ENCODE measurements around the gene IGF2BP3.
A peak's percentile ranks its signal among the peaks of the same experiment; 100 is the strongest.

Gene IGF2BP3

DNA sequence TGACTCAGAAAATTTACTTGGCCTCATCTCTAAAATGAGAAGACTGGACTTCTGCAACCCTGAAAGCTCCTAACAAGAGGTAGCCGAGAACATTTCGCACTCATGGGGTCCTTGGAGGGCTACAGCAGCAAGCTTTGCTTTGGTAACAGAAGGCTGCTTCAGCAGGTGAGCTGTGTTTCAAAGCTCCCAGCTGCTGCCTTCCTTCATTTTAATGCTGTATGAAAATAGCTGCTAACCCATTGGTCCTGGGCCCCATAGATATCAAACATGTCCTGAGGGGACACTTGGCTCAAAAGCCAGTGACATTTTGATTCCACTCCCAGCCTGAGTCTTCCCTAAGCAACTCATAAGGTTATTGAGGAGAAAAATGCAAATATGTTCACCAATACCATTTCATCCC lies 185.4 kb downstream of the IGF2BP3 start:
- Mint-ChIP-seq H3K4me3 (no peak overlapping the region), H3K27ac (no peak overlapping the region), H3K4me1 (ENCODE audit: low read depth) (peaks cover 11% of the 10 kb centered on the region), H3K9me3 (no peaks in the 10 kb centered on the region), H3K27me3 (no peaks in the 10 kb centered on the region), H3K36me3 (ENCODE audit: low read depth) (no peaks in the 10 kb centered on the region)
- no peak for DNase-seq

GRCh38 chr7:23283086-23283485 lies 187.2 kb downstream of the IGF2BP3 start:
- no peaks in the 10 kb centered on the region for H3K27me3 Mint-ChIP-seq
- no peaks in the 10 kb centered on the region for H3K36me3 Mint-ChIP-seq (ENCODE audit: low read depth)
- DNase-seq: no peak
- no peak overlapping the region for H3K27ac Mint-ChIP-seq
- H3K9me3 Mint-ChIP-seq: no peaks in the 10 kb centered on the region
- H3K4me1 Mint-ChIP-seq (ENCODE audit: low read depth): peaks cover 10% of the 10 kb centered on the region
- no peak overlapping the region for H3K4me3 Mint-ChIP-seq

- H3K36me3 Mint-ChIP-seq (ENCODE audit: low read depth): no peaks in the 10 kb centered on the region
- DNase-seq: no peak
- no peaks in the 10 kb centered on the region for H3K9me3 Mint-ChIP-seq
- H3K27ac Mint-ChIP-seq: no peak overlapping the region
- H3K4me3 Mint-ChIP-seq: no peak overlapping the region
- peaks cover 5% of the 10 kb centered on the region for H3K4me1 Mint-ChIP-seq (ENCODE audit: low read depth)
- H3K27me3 Mint-ChIP-seq: no peaks in the 10 kb centered on the region
Measured at GRCh38 chr7:23279819-23280525, 190.3 kb downstream of the IGF2BP3 start.

DNA sequence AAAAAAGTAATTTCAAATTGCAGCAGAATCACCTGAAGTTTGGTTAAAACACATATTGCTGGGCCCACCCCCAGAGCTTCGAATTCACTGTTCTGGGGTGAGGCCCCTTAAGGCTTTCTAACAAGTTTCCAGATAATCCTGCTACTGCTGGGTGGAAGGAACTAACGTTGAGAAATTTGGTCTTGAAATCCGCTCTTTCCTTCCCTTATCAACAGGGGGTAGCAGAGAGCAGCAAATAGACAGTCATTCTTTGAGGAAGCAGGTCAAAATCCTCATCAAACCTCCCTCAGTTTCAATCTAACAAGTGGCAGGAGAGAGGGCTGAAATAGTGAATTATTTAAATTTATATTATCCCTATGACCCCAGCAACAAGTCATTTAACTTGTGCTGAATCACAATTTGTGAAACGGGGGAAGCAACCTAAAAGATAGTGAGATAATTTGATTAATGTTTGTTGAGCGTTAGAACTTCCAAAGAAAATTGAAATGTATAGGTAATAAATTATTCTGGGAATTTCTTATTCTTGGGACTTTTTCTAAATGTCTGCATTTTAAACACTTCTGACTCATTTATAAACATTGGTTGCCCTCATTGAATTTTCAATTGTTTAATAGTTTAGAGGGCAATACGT lies 192.8 kb downstream of the IGF2BP3 start:
- Mint-ChIP-seq H3K4me3 (no peak overlapping the region), H3K27ac (no peak overlapping the region), H3K9me3 (no peaks in the 10 kb centered on the region), H3K27me3 (no peaks in the 10 kb centered on the region), H3K4me1 (ENCODE audit: low read depth) (peaks cover 12% of the 10 kb centered on the region), H3K36me3 (ENCODE audit: low read depth) (no peaks in the 10 kb centered on the region)
- DNase-seq: no peak

DNA sequence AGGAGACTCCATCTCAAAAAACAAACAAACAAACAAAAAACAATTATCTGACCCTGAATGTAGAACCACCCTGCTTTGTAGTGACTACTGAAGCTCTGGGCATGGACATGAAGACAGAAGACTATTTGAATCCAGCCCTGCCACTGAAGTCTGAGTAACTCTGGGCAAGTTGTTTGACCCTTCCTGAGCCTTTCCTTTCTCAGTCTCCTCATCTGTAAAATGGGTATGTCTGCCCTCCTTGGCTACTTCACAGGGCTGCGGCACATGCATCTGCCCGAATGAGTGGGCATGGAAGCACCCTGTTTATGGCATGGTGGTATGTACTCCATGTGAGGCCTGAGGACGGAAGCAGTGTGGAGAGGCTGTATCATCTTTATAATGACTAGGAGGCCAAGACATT lies 193.3 kb downstream of the IGF2BP3 start:
- Mint-ChIP-seq H3K4me1 (ENCODE audit: low read depth) (peaks cover 13% of the 10 kb centered on the region), H3K36me3 (ENCODE audit: low read depth) (no peaks in the 10 kb centered on the region), H3K4me3 (no peak overlapping the region), H3K27me3 (no peaks in the 10 kb centered on the region), H3K27ac (no peak overlapping the region), H3K9me3 (no peaks in the 10 kb centered on the region)
- no peak for DNase-seq

DNA sequence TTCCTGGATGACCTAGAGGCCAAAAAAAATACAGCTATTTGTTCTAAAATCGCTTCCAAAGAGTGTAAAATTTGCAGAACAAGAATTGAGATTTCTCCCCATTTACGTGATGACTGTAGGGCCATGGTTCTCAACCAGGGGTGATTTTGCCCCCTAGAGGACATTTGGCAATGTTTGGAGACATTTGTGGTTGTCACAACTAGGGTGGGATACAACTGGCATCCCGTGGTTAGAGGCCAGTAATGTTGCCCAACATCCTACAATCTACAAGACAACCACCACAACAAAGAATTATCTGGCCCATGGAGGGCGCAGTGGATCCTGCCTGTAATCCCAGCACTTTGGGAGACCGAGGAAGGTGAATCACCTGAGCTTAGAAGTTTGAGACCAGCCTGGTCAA lies 193.9 kb downstream of the IGF2BP3 start:
- Mint-ChIP-seq H3K4me3 (no peak overlapping the region), H3K36me3 (ENCODE audit: low read depth) (no peaks in the 10 kb centered on the region), H3K27me3 (no peaks in the 10 kb centered on the region), H3K27ac (no peak overlapping the region), H3K4me1 (ENCODE audit: low read depth) (peaks cover 13% of the 10 kb centered on the region), H3K9me3 (no peaks in the 10 kb centered on the region)
- no peak for DNase-seq

GRCh38 chr7:23275912-23276311 lies 194.4 kb downstream of the IGF2BP3 start:
- Mint-ChIP-seq H3K27ac (no peak overlapping the region), H3K4me3 (no peak overlapping the region), H3K9me3 (no peaks in the 10 kb centered on the region), H3K4me1 (ENCODE audit: low read depth) (peaks cover 13% of the 10 kb centered on the region), H3K36me3 (ENCODE audit: low read depth) (no peaks in the 10 kb centered on the region), H3K27me3 (no peaks in the 10 kb centered on the region)
- no peak for DNase-seq

GRCh38 chr7:23273141-23273599 lies 197.1 kb downstream of the IGF2BP3 start:
- DNase-seq: peak; percentile 92
- Mint-ChIP-seq H3K36me3 (ENCODE audit: low read depth) (no peaks in the 10 kb centered on the region), H3K4me1 (ENCODE audit: low read depth) (peaks cover 13% of the 10 kb centered on the region), H3K9me3 (no peaks in the 10 kb centered on the region), H3K4me3 (peak overlapping the region; percentile 60), H3K27me3 (no peaks in the 10 kb centered on the region), H3K27ac (peak overlapping the region; percentile 31)

GRCh38 chr7:23272275-23272674 lies 198.0 kb downstream of the IGF2BP3 start:
- Mint-ChIP-seq H3K9me3 (no peaks in the 10 kb centered on the region), H3K4me3 (no peak overlapping the region), H3K36me3 (ENCODE audit: low read depth) (no peaks in the 10 kb centered on the region), H3K4me1 (ENCODE audit: low read depth) (peaks cover 11% of the 10 kb centered on the region), H3K27ac (no peak overlapping the region), H3K27me3 (no peaks in the 10 kb centered on the region)
- DNase-seq: no peak

GRCh38 chr7:23268746-23269145 lies 201.5 kb downstream of the IGF2BP3 start:
- peaks cover 12% of the 10 kb centered on the region for H3K4me1 Mint-ChIP-seq (ENCODE audit: low read depth)
- no peaks in the 10 kb centered on the region for H3K36me3 Mint-ChIP-seq (ENCODE audit: low read depth)
- no peak for DNase-seq
- H3K4me3 Mint-ChIP-seq: no peak overlapping the region
- H3K9me3 Mint-ChIP-seq: no peaks in the 10 kb centered on the region
- H3K27me3 Mint-ChIP-seq: no peaks in the 10 kb centered on the region
- H3K27ac Mint-ChIP-seq: no peak overlapping the region

DNA sequence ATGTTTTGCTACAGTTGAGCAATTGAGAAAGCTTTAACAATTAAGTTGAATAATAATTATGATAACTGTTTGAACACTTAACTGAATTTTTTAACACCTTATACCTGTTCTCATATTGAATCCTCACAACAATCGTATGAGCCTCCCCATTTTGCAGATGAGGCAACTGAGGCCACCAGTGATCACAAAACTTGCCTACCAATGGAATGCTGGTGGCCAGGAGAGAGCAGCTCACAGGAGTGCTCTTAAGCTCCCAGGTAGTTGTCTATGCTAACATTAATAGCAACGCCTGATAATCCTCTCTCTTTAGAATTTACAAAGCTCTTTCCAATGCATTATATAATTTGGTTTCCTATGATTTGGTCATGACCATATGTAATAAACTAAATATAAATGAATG lies 202.1 kb downstream of the IGF2BP3 start:
- Mint-ChIP-seq H3K4me3 (no peak overlapping the region), H3K27ac (no peak overlapping the region), H3K27me3 (no peaks in the 10 kb centered on the region), H3K36me3 (ENCODE audit: low read depth) (no peaks in the 10 kb centered on the region), H3K4me1 (ENCODE audit: low read depth) (peaks cover 6% of the 10 kb centered on the region), H3K9me3 (no peaks in the 10 kb centered on the region)
- no peak for DNase-seq

DNA sequence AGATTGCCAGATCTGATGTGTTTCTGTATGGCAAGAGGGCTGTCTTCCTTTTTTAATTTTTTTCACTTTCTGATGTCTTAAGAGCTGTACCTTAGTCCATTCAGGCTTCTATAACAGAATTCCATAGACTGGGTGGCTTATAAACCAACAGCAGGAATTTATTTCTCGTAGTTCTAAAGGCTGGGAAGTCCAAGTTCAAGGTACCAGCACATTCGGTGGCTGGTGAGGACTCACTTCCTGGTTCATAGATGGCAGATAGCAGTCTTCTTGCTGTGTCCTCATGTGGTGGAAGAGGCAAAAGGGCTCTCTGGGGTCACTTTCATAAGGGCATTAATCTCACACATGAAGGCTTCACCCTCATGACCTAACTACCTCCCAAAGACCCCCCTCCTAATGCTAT lies 202.9 kb downstream of the IGF2BP3 start:
- Mint-ChIP-seq H3K4me3 (no peak overlapping the region), H3K27ac (no peak overlapping the region), H3K36me3 (ENCODE audit: low read depth) (no peaks in the 10 kb centered on the region)

DNA sequence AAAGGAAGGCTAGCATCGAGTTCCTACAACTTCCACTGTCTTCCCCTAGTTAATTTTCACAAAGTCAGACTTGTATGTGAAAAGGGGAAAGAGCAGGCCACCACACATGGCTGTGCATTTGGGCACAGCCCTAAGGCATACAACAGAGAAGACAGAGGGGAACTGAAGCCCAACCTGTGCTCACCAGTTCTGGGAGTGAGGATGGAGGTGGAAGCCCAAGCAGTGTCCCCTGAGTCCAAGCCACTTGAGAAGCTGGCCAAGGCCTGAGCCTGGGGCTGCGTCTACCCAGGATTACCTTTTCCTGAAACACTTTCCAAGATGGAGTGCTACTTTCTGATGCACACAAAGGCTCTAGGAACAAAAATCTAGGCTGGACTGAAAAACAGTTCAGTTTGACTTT lies 203.4 kb downstream of the IGF2BP3 start:
- Mint-ChIP-seq H3K4me1 (ENCODE audit: low read depth) (peaks cover 1% of the 10 kb centered on the region), H3K27me3 (no peaks in the 10 kb centered on the region), H3K4me3 (no peak overlapping the region), H3K36me3 (ENCODE audit: low read depth) (no peaks in the 10 kb centered on the region), H3K27ac (no peak overlapping the region), H3K9me3 (no peaks in the 10 kb centered on the region)
- DNase-seq: no peak

More for the DNA sequence above, 202.9 kb downstream of the IGF2BP3 start:
- DNase-seq: no peak
- H3K27me3 Mint-ChIP-seq: no peaks in the 10 kb centered on the region
- H3K9me3 Mint-ChIP-seq: no peaks in the 10 kb centered on the region
- peaks cover 1% of the 10 kb centered on the region for H3K4me1 Mint-ChIP-seq (ENCODE audit: low read depth)

DNA sequence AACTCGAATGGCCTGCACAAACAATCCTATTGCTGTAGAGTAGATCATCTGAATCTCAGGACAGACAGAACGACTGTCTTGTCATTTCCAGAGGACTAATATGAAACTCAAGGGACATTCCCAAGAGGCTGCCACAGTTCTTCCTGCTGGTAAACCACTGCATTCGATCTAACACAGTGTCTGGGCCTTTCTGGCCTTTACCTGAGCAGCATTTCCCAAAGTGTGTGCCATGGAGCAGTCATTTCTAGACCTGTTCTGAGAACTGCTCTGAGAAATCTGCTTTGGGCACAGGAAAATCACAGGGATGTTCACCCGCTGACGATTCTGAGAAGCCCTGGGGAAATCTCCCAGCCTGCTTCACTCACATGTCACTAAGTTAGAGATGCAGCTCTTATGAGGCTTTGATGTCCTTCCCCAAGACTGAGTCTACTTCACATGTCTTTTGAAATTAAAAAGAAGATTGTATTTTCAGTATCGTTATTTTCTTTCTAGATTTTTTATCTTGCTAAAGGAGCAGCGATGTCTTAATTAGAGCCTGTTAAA lies 205.3 kb downstream of the IGF2BP3 start:
- Mint-ChIP-seq H3K4me3 (no peak overlapping the region), H3K36me3 (ENCODE audit: low read depth) (no peaks in the 10 kb centered on the region)

DNA sequence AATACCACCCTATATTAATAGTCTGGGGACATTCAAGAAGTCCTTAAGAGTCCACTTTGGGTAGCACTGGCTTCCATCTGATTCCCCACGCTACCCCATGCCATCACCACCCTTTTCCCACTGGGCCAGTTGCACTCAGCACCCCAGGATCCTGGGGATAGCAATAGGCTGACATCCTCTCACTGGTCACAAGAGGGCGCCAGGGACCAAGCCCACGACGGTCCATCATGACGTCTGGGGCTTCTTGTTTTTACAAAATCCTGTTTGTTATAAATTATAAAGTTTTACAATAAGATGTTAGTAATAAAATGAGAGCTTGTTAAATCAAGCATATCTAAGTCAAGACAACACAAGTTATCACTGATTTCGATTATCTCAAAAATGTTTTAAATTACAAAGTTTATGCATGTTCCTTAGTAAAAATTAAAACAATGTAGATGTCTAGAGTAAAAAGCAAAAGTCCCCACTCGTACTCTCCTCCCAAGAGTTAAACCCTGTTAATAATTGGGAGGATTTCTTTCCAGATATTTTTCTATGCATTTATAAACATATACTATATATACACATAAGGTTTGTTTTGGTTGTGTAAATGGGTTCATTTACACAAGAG lies 208.3 kb downstream of the IGF2BP3 start:
- DNase-seq: peak; percentile 57
- Mint-ChIP-seq H3K4me3 (no peak overlapping the region), H3K27ac (no peak overlapping the region), H3K9me3 (no peaks in the 10 kb centered on the region), H3K36me3 (ENCODE audit: low read depth) (no peaks in the 10 kb centered on the region), H3K4me1 (ENCODE audit: low read depth) (peaks cover 1% of the 10 kb centered on the region), H3K27me3 (peaks cover 2% of the 10 kb centered on the region)

More for the DNA sequence above, 205.3 kb downstream of the IGF2BP3 start:
- H3K27ac Mint-ChIP-seq: no peak overlapping the region
- no peaks in the 10 kb centered on the region for H3K27me3 Mint-ChIP-seq
- no peak for DNase-seq
- H3K9me3 Mint-ChIP-seq: no peaks in the 10 kb centered on the region
- H3K4me1 Mint-ChIP-seq (ENCODE audit: low read depth): peaks cover 1% of the 10 kb centered on the region
